RWPE2 (cell line): ENCODE measurements around the gene CDKN2B-AS1.

ENCODE experiments used
- ATAC-seq: fragments of 200-7000 bp; cut with Tn5 transposase; 3 replicates; pipeline ENCODE4 v1.9.1; 2021; ENCODE audit warnings: low read depth
- DNase-seq: peaks from one replicate; pipeline ENCODE4 v3.0.0-alpha.2; 2020; ENCODE audit warnings: low spot score
- H3K27ac ChIP-seq: fragments of 450-650 bp; 2 replicates; pipeline ENCODE4 v1.5.1; 2017; ENCODE audit warnings: mild to moderate bottlenecking; ENCODE audit not compliant: poor library complexity, severe bottlenecking
- H3K27me3 ChIP-seq: fragments of 250-450 bp; sonication (Bioruptor Pico); 2 replicates; pipeline ENCODE4 v1.5.1; 2021; ENCODE audit warnings: mild to moderate bottlenecking, moderate library complexity; ENCODE audit not compliant: insufficient read depth, poor library complexity, severe bottlenecking
- H3K36me3 ChIP-seq: fragments of 250-450 bp; sonication (Bioruptor Pico); 2 replicates; pipeline ENCODE4 v1.5.1; 2020; ENCODE audit warnings: low read depth, mild to moderate bottlenecking, moderate library complexity
- H3K4me1 ChIP-seq: fragments of 250-450 bp; sonication (Bioruptor Pico); 2 replicates; pipeline ENCODE4 v1.5.1; 2021; ENCODE audit warnings: mild to moderate bottlenecking, moderate library complexity; ENCODE audit not compliant: insufficient read depth, poor library complexity, severe bottlenecking
- H3K4me3 ChIP-seq: fragments of 250-450 bp; sonication (Bioruptor Pico); 2 replicates; pipeline ENCODE4 v1.5.1; 2021; ENCODE audit warnings: mild to moderate bottlenecking, moderate library complexity; ENCODE audit not compliant: severe bottlenecking
- H3K9me3 ChIP-seq: fragments of 250-450 bp; sonication (Bioruptor Pico); 2 replicates; pipeline ENCODE4 v1.5.1; 2021; ENCODE audit warnings: mild to moderate bottlenecking, moderate library complexity; ENCODE audit not compliant: severe bottlenecking
- CTCF ChIP-seq: fragments of 450-650 bp; IDR thresholded peaks from one replicate; pipeline ENCODE4 v1.5.1; 2017; ENCODE audit warnings: mild to moderate bottlenecking, moderate library complexity; ENCODE audit not compliant: poor library complexity, severe bottlenecking

CDKN2B-AS1 gene

GRCh38 chr9:21964925-21965385 is 29.6 kb upstream of the CDKN2B-AS1 start:
- DNase-seq (no peak), ATAC-seq (no peak)
- H3K27me3 ChIP-seq: no peaks in the 10 kb centered on the region
- no peak for TF ChIP-seq CTCF
- H3K9me3 ChIP-seq: no peaks in the 10 kb centered on the region
- no peaks in the 10 kb centered on the region for H3K4me1 ChIP-seq
- no peak overlapping the region for H3K27ac ChIP-seq
- no peak overlapping the region for H3K4me3 ChIP-seq
- peaks cover 28% of the 10 kb centered on the region for H3K36me3 ChIP-seq

- Histone ChIP-seq H3K9me3 (no peaks in the 10 kb centered on the region), H3K4me1 (no peaks in the 10 kb centered on the region), H3K27me3 (no peaks in the 10 kb centered on the region), H3K4me3 (no peak overlapping the region), H3K36me3 (peaks cover 33% of the 10 kb centered on the region), H3K27ac (no peak overlapping the region)
- DNase-seq (no peak), ATAC-seq (peak; percentile 29; the same call in 1 of the 3 replicates)
- TF ChIP-seq CTCF: no peak
Observed at GRCh38 chr9:21965401-21965951, 29.1 kb upstream of the CDKN2B-AS1 start.

- no peaks in the 10 kb centered on the region for H3K4me1 ChIP-seq
- no peak overlapping the region for H3K27ac ChIP-seq
- ATAC-seq: no peak
- peaks cover 41% of the 10 kb centered on the region for H3K36me3 ChIP-seq
- H3K4me3 ChIP-seq: no peak overlapping the region
- H3K27me3 ChIP-seq: no peaks in the 10 kb centered on the region
- no peak for DNase-seq
- no peaks in the 10 kb centered on the region for H3K9me3 ChIP-seq
- TF ChIP-seq CTCF: no peak
Observed at GRCh38 chr9:21966140-21966851, 28.3 kb upstream of the CDKN2B-AS1 start.

- Histone ChIP-seq H3K27ac (no peak overlapping the region), H3K4me1 (peaks cover 4% of the 10 kb centered on the region), H3K4me3 (no peak overlapping the region), H3K9me3 (no peaks in the 10 kb centered on the region), H3K36me3 (peaks cover 50% of the 10 kb centered on the region), H3K27me3 (no peaks in the 10 kb centered on the region)
- TF ChIP-seq CTCF: no peak
- no peak for DNase-seq
- no peak for ATAC-seq
Observed at GRCh38 chr9:21967169-21967568, 27.4 kb upstream of the CDKN2B-AS1 start.

- H3K4me3 ChIP-seq: no peak overlapping the region
- H3K27me3 ChIP-seq: no peaks in the 10 kb centered on the region
- H3K36me3 ChIP-seq: peaks cover 55% of the 10 kb centered on the region
- H3K9me3 ChIP-seq: no peaks in the 10 kb centered on the region
- peaks cover 9% of the 10 kb centered on the region for H3K4me1 ChIP-seq
- ATAC-seq (no peak), DNase-seq (no peak)
- TF ChIP-seq CTCF: no peak
- no peak overlapping the region for H3K27ac ChIP-seq
Observed at GRCh38 chr9:21967702-21968101, 26.9 kb upstream of the CDKN2B-AS1 start.
